HG03139 (cell line): ENCODE data around the gene MACROD2.

Source experiments
- ATAC-seq: cut with Tn5 transposase; IDR thresholded peaks from one replicate; pipeline ENCODE4 v1.9.1; 2021; ENCODE audit not compliant: unreplicated experiment

Gene MACROD2

GRCh38 chr20:14062171-14062570, 66.9 kb downstream of the MACROD2 start:
- ATAC-seq, result no peak

GRCh38 chr20:14062786-14063185, 67.5 kb downstream of the MACROD2 start:
- no peak for ATAC-seq

GRCh38 chr20:14064333-14064732, 69.0 kb downstream of the MACROD2 start:
- ATAC-seq, result no peak

- ATAC-seq, result no peak
Observed at GRCh38 chr20:14064921-14065320, 69.6 kb downstream of the MACROD2 start.

- ATAC-seq, result no peak
Observed at GRCh38 chr20:14065774-14066173, 70.5 kb downstream of the MACROD2 start.

- no peak for ATAC-seq
Observed at GRCh38 chr20:14067603-14068002, 72.3 kb downstream of the MACROD2 start.

- no peak for ATAC-seq
Observed at GRCh38 chr20:14069796-14070195, 74.5 kb downstream of the MACROD2 start.

- no peak for ATAC-seq
Observed at GRCh38 chr20:14093652-14094051, 98.3 kb downstream of the MACROD2 start.

GRCh38 chr20:14098261-14098660, 102.9 kb downstream of the MACROD2 start:
- ATAC-seq, result no peak

GRCh38 chr20:14113416-14113815, 118.1 kb downstream of the MACROD2 start:
- no peak for ATAC-seq

- no peak for ATAC-seq
Observed at GRCh38 chr20:14114065-14114704, 118.9 kb downstream of the MACROD2 start.

- ATAC-seq, result no peak
Observed at GRCh38 chr20:14116037-14116436, 120.7 kb downstream of the MACROD2 start.

GRCh38 chr20:14117768-14118167, 122.5 kb downstream of the MACROD2 start:
- ATAC-seq, result no peak

GRCh38 chr20:14126856-14127255, 131.5 kb downstream of the MACROD2 start:
- no peak for ATAC-seq

GRCh38 chr20:14127514-14128223, 132.4 kb downstream of the MACROD2 start:
- no peak for ATAC-seq

- no peak for ATAC-seq
Observed at GRCh38 chr20:14134004-14134403, 138.7 kb downstream of the MACROD2 start.

- no peak for ATAC-seq
Observed at GRCh38 chr20:14142171-14142570, 146.9 kb downstream of the MACROD2 start.

GRCh38 chr20:14142964-14143627, 147.8 kb downstream of the MACROD2 start:
- ATAC-seq, result no peak

GRCh38 chr20:14148042-14148441, 152.7 kb downstream of the MACROD2 start:
- no peak for ATAC-seq

GRCh38 chr20:14155361-14155760, 160.0 kb downstream of the MACROD2 start:
- ATAC-seq, result no peak

GRCh38 chr20:14178528-14178927, 183.2 kb downstream of the MACROD2 start:
- no peak for ATAC-seq

- no peak for ATAC-seq
Observed at GRCh38 chr20:14178952-14179351, 183.6 kb downstream of the MACROD2 start.
